ENCODE results near the gene PRPF40B.
"Not testable (repeated sequence)": the region's sequence is repeated elsewhere in the genome, so short reads cannot be mapped to it uniquely, and the experiment has no call there.

The PRPF40B gene

GRCh38 chr12:49609059-49609874, 14.1 kb upstream of the PRPF40B start:
- DNase-seq (ENCODE audit: low read depth, low spot score), result no peak

GRCh38 chr12:49609875-49610154, 13.5 kb upstream of the PRPF40B start:
- DNase-seq (ENCODE audit: low read depth, low spot score), result no peak

GRCh38 chr12:49610785-49611184, 12.6 kb upstream of the PRPF40B start:
- not testable (repeated sequence) for DNase-seq (ENCODE audit: low read depth, low spot score)

- no peak for DNase-seq (ENCODE audit: low read depth, low spot score)
These were observed 11.2 kb upstream of the PRPF40B start for GRCh38 chr12:49612210-49612609.

- DNase-seq (ENCODE audit: low read depth, low spot score), result no peak
These were observed 7.6 kb upstream of the PRPF40B start for GRCh38 chr12:49615725-49616124.

- no peak for DNase-seq (ENCODE audit: low read depth, low spot score)
These were observed 6.7 kb upstream of the PRPF40B start for GRCh38 chr12:49616533-49617219.

GRCh38 chr12:49618576-49618975, 4.8 kb upstream of the PRPF40B start:
- DNase-seq (ENCODE audit: low read depth, low spot score), result no peak

- no peak for DNase-seq (ENCODE audit: low read depth, low spot score)
These were observed 4.1 kb upstream of the PRPF40B start for GRCh38 chr12:49619286-49619685.

- no peak for DNase-seq (ENCODE audit: low read depth, low spot score)
These were observed 1.5 kb upstream of the PRPF40B start for GRCh38 chr12:49621651-49622500.

- no peak for DNase-seq (ENCODE audit: low read depth, low spot score)
These were observed 740 bp upstream of the PRPF40B start for GRCh38 chr12:49622501-49623141.

GRCh38 chr12:49624921-49625577, 1.7 kb downstream of the PRPF40B start:
- no peak for DNase-seq (ENCODE audit: low read depth, low spot score)

- DNase-seq (ENCODE audit: low read depth, low spot score), result no peak
These were observed 2.9 kb downstream of the PRPF40B start for GRCh38 chr12:49626169-49626835.

- DNase-seq (ENCODE audit: low read depth, low spot score), result no peak
These were observed 3.5 kb downstream of the PRPF40B start for GRCh38 chr12:49626836-49627235.

GRCh38 chr12:49627752-49628360, 4.5 kb downstream of the PRPF40B start:
- DNase-seq (ENCODE audit: low read depth, low spot score), result no peak

GRCh38 chr12:49631336-49631907, 8.1 kb downstream of the PRPF40B start:
- DNase-seq (ENCODE audit: low read depth, low spot score), result no peak

GRCh38 chr12:49632401-49632800, 9.0 kb downstream of the PRPF40B start:
- DNase-seq (ENCODE audit: low read depth, low spot score), result no peak

GRCh38 chr12:49632986-49633702, 9.8 kb downstream of the PRPF40B start:
- DNase-seq (ENCODE audit: low read depth, low spot score), result no peak

- no peak for DNase-seq (ENCODE audit: low read depth, low spot score)
These were observed 10.5 kb downstream of the PRPF40B start for GRCh38 chr12:49633703-49634345.

- no peak for DNase-seq (ENCODE audit: low read depth, low spot score)
These were observed 11.7 kb downstream of the PRPF40B start for GRCh38 chr12:49635036-49635435.
